Measurements from ENCODE around the gene SLC4A5.

Gene SLC4A5

DNA sequence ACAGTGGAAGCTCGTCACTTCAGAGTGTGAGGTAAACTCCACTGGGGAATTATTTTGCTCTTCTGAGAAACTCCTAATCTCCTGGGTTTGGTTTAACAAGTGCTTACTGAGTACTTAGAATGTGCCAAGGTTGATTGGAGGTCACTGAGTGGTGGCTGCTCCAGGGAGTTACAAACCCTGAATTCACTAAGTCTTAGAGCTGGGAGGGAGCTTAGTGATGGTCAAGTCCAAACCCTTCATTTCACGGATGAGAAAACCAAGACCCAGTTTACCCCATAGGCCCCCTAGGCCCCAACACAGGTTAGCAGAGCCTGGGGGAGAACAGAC lies 52.0 kb downstream of the SLC4A5 start:
- no peak overlapping the region for H2BK12ac ChIP-seq (ENCODE audit: low read length)
- H2BK5ac ChIP-seq (ENCODE audit: low read length) = no peak overlapping the region
- no peak overlapping the region for H3K27ac ChIP-seq (replicated peaks; ENCODE audit: low read length)
- H3K9ac ChIP-seq (ENCODE audit: low read depth, low read length, poor library complexity) = no peak overlapping the region
- H3K9me3 ChIP-seq (replicated peaks in 1 of 2; ENCODE audit: control insufficient read depth in 2 of 2, insufficient read depth in 1 of 2, low read depth in 1 of 2, low read length in 2 of 2) = no peaks in the 10 kb centered on the region
- no peak overlapping the region for H4K91ac ChIP-seq (ENCODE audit: low read depth, low read length, poor library complexity)
- no peaks in the 10 kb centered on the region for H3K36me3 ChIP-seq (replicated peaks in 1 of 2; ENCODE audit: control insufficient read depth in 2 of 2, insufficient read depth in 2 of 2, low read length in 2 of 2)
- H3K4me1 ChIP-seq (ENCODE audit: control insufficient read depth in 2 of 2, insufficient read depth in 1 of 2, low read depth in 1 of 2, low read length in 2 of 2) = peaks cover 0 to 14% of the 10 kb centered on the region in 2 donors
- no peak for DNase-seq (ENCODE audit: low spot score)
- H3K23ac ChIP-seq (ENCODE audit: low read depth, low read length, poor library complexity) = no peak overlapping the region
- H2BK120ac ChIP-seq (ENCODE audit: low read depth, low read length) = no peak overlapping the region
- no CpG with 5 or more reads among the region's 2 CpGs for WGBS, 2 donors (ENCODE audit: extremely low coverage in 2 of 2, insufficient read length in 2 of 2, insufficient replicate concordance in 1 of 2)
- peak overlapping the region; percentile 17 for H3K14ac ChIP-seq (ENCODE audit: low read length)
- no peak overlapping the region for H3K4ac ChIP-seq (ENCODE audit: low read length)
- no peak overlapping the region for H2BK15ac ChIP-seq (ENCODE audit: low read length)
- no peak overlapping the region for H3K4me3 ChIP-seq (ENCODE audit: low read length in 2 of 2)
- H3K79me1 ChIP-seq (ENCODE audit: low read depth, low read length) = no peaks in the 10 kb centered on the region
- no peak overlapping the region for H3K18ac ChIP-seq (ENCODE audit: low read length)
- no peak overlapping the region for H2AFZ ChIP-seq (ENCODE audit: low read length)
- peaks cover 0 to 89% (median 0%) of the 10 kb centered on the region in 3 experiments for H3K27me3 ChIP-seq (ENCODE audit: control insufficient read depth in 3 of 3, insufficient read depth in 3 of 3, low read depth in 1 of 3, low read length in 3 of 3)
- H2AK5ac ChIP-seq (ENCODE audit: low read depth, low read length) = no peak overlapping the region
- no peak overlapping the region for H3K4me2 ChIP-seq (ENCODE audit: insufficient read depth, low read length, poor library complexity, severe bottlenecking)
- no peak overlapping the region for H4K8ac ChIP-seq (ENCODE audit: low read depth, low read length)

GRCh38 chr2:74290466-74291217 lies 52.6 kb downstream of the SLC4A5 start:
- no peak overlapping the region for H3K27ac ChIP-seq (replicated peaks; ENCODE audit: low read length)
- no peak overlapping the region for H3K23ac ChIP-seq (ENCODE audit: low read depth, low read length, poor library complexity)
- no peak overlapping the region for H2AFZ ChIP-seq (ENCODE audit: low read length)
- H4K91ac ChIP-seq (ENCODE audit: low read depth, low read length, poor library complexity) = no peak overlapping the region
- H3K36me3 ChIP-seq (replicated peaks in 1 of 2; ENCODE audit: control insufficient read depth in 2 of 2, insufficient read depth in 2 of 2, low read length in 2 of 2) = no peaks in the 10 kb centered on the region
- no peak overlapping the region for H3K4me3 ChIP-seq (ENCODE audit: low read length in 2 of 2)
- no CpG with 5 or more reads among the region's 4 CpGs for WGBS, 2 donors (ENCODE audit: extremely low coverage in 2 of 2, insufficient read length in 2 of 2, insufficient replicate concordance in 1 of 2)
- no peak overlapping the region for H3K9ac ChIP-seq (ENCODE audit: low read depth, low read length, poor library complexity)
- peak overlapping the region; percentile 17 for H3K14ac ChIP-seq (ENCODE audit: low read length)
- H3K27me3 ChIP-seq (ENCODE audit: control insufficient read depth in 3 of 3, insufficient read depth in 3 of 3, low read depth in 1 of 3, low read length in 3 of 3) = peaks cover 0 to 84% (median 0%) of the 10 kb centered on the region in 3 experiments
- H3K9me3 ChIP-seq (replicated peaks in 1 of 2; ENCODE audit: control insufficient read depth in 2 of 2, insufficient read depth in 1 of 2, low read depth in 1 of 2, low read length in 2 of 2) = no peaks in the 10 kb centered on the region
- DNase-seq (ENCODE audit: low spot score) = no peak
- H2BK5ac ChIP-seq (ENCODE audit: low read length) = no peak overlapping the region
- no peak overlapping the region for H2BK15ac ChIP-seq (ENCODE audit: low read length)
- H3K4ac ChIP-seq (ENCODE audit: low read length) = no peak overlapping the region
- no peaks in the 10 kb centered on the region for H3K79me1 ChIP-seq (ENCODE audit: low read depth, low read length)
- H3K4me2 ChIP-seq (ENCODE audit: insufficient read depth, low read length, poor library complexity, severe bottlenecking) = no peak overlapping the region
- H2BK120ac ChIP-seq (ENCODE audit: low read depth, low read length) = no peak overlapping the region
- peaks cover 0 to 14% of the 10 kb centered on the region in 2 donors for H3K4me1 ChIP-seq (ENCODE audit: control insufficient read depth in 2 of 2, insufficient read depth in 1 of 2, low read depth in 1 of 2, low read length in 2 of 2)
- no peak overlapping the region for H4K8ac ChIP-seq (ENCODE audit: low read depth, low read length)
- H2AK5ac ChIP-seq (ENCODE audit: low read depth, low read length) = no peak overlapping the region
- H3K18ac ChIP-seq (ENCODE audit: low read length) = no peak overlapping the region
- no peak overlapping the region for H2BK12ac ChIP-seq (ENCODE audit: low read length)

GRCh38 chr2:74290066-74290465 lies 53.1 kb downstream of the SLC4A5 start:
- DNase-seq (ENCODE audit: low spot score) = no peak
- Histone ChIP-seq H3K9ac (ENCODE audit: low read depth, low read length, poor library complexity) (peak overlapping the region; percentile 64), H3K27ac (replicated peaks; ENCODE audit: low read length) (no peak overlapping the region), H4K91ac (ENCODE audit: low read depth, low read length, poor library complexity) (no peak overlapping the region), H4K8ac (ENCODE audit: low read depth, low read length) (no peak overlapping the region), H2AFZ (ENCODE audit: low read length) (no peak overlapping the region), H3K18ac (ENCODE audit: low read length) (peak overlapping the region; percentile 55), H3K23ac (ENCODE audit: low read depth, low read length, poor library complexity) (no peak overlapping the region), H2AK5ac (ENCODE audit: low read depth, low read length) (no peak overlapping the region), H3K14ac (ENCODE audit: low read length) (no peak overlapping the region), H3K79me1 (ENCODE audit: low read depth, low read length) (no peaks in the 10 kb centered on the region), H2BK12ac (ENCODE audit: low read length) (no peak overlapping the region), H3K4ac (ENCODE audit: low read length) (no peak overlapping the region), H3K36me3 (replicated peaks in 1 of 2; ENCODE audit: control insufficient read depth in 2 of 2, insufficient read depth in 2 of 2, low read length in 2 of 2) (no peaks in the 10 kb centered on the region), H3K4me1 (ENCODE audit: control insufficient read depth in 2 of 2, insufficient read depth in 1 of 2, low read depth in 1 of 2, low read length in 2 of 2) (peaks cover 0 to 14% of the 10 kb centered on the region in 2 donors), H2BK15ac (ENCODE audit: low read length) (no peak overlapping the region), H3K4me2 (ENCODE audit: insufficient read depth, low read length, poor library complexity, severe bottlenecking) (no peak overlapping the region), H3K27me3 (ENCODE audit: control insufficient read depth in 3 of 3, insufficient read depth in 3 of 3, low read depth in 1 of 3, low read length in 3 of 3) (peaks cover 0 to 87% (median 0%) of the 10 kb centered on the region in 3 experiments), H3K9me3 (replicated peaks in 1 of 2; ENCODE audit: control insufficient read depth in 2 of 2, insufficient read depth in 1 of 2, low read depth in 1 of 2, low read length in 2 of 2) (no peaks in the 10 kb centered on the region), H2BK5ac (ENCODE audit: low read length) (no peak overlapping the region), H2BK120ac (ENCODE audit: low read depth, low read length) (no peak overlapping the region), H3K4me3 (ENCODE audit: low read length in 2 of 2) (no peak overlapping the region)
- no CpG with 5 or more reads among the region's 3 CpGs for WGBS, 2 donors (ENCODE audit: extremely low coverage in 2 of 2, insufficient read length in 2 of 2, insufficient replicate concordance in 1 of 2)

DNA sequence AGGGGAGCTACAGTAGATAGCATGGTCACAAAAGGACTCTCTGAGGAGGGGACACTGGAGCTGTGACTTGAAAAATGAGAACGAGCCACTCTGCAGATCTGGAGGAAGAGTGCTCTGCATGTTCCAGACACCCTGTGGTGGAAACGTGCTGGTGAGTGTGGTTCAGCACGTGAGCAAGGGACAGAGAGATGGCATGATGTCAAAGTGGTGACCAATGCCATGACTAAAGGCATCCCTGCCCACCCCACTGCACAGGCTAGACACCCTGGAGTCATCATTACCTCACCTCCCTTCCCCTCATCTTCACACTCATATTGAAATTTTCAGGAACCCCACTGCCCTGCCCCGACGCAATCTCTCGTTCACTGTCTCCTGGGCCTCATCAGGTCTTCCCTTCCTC lies 56.5 kb downstream of the SLC4A5 start:
- no peak overlapping the region for H3K23ac ChIP-seq (ENCODE audit: low read depth, low read length, poor library complexity)
- no peaks in the 10 kb centered on the region for H3K79me1 ChIP-seq (ENCODE audit: low read depth, low read length)
- H2BK120ac ChIP-seq (ENCODE audit: low read depth, low read length) = no peak overlapping the region
- no peak overlapping the region for H4K8ac ChIP-seq (ENCODE audit: low read depth, low read length)
- H3K9ac ChIP-seq (ENCODE audit: low read depth, low read length, poor library complexity) = no peak overlapping the region
- H3K27ac ChIP-seq (replicated peaks; ENCODE audit: low read length) = no peak overlapping the region
- no peaks in the 10 kb centered on the region for H3K36me3 ChIP-seq (replicated peaks in 1 of 2; ENCODE audit: control insufficient read depth in 2 of 2, insufficient read depth in 2 of 2, low read length in 2 of 2)
- no peak overlapping the region for H3K18ac ChIP-seq (ENCODE audit: low read length)
- peaks cover 0 to 85% (median 0%) of the 10 kb centered on the region in 3 experiments for H3K27me3 ChIP-seq (ENCODE audit: control insufficient read depth in 3 of 3, insufficient read depth in 3 of 3, low read depth in 1 of 3, low read length in 3 of 3)
- no peak overlapping the region for H2AK5ac ChIP-seq (ENCODE audit: low read depth, low read length)
- no peaks in the 10 kb centered on the region for H3K9me3 ChIP-seq (replicated peaks in 1 of 2; ENCODE audit: control insufficient read depth in 2 of 2, insufficient read depth in 1 of 2, low read depth in 1 of 2, low read length in 2 of 2)
- DNase-seq (ENCODE audit: low spot score) = no peak
- H4K91ac ChIP-seq (ENCODE audit: low read depth, low read length, poor library complexity) = no peak overlapping the region
- WGBS, 2 donors (ENCODE audit: extremely low coverage in 2 of 2, insufficient read length in 2 of 2, insufficient replicate concordance in 1 of 2) = no CpG with 5 or more reads among the region's 6 CpGs
- H3K14ac ChIP-seq (ENCODE audit: low read length) = no peak overlapping the region
- H3K4me3 ChIP-seq (ENCODE audit: low read length in 2 of 2) = no peak overlapping the region
- no peak overlapping the region for H2BK15ac ChIP-seq (ENCODE audit: low read length)
- H2AFZ ChIP-seq (ENCODE audit: low read length) = no peak overlapping the region
- no peak overlapping the region for H2BK12ac ChIP-seq (ENCODE audit: low read length)
- no peak overlapping the region for H3K4ac ChIP-seq (ENCODE audit: low read length)
- H3K4me1 ChIP-seq (ENCODE audit: control insufficient read depth in 2 of 2, insufficient read depth in 1 of 2, low read depth in 1 of 2, low read length in 2 of 2) = peaks cover 0 to 3% of the 10 kb centered on the region in 2 donors
- no peak overlapping the region for H3K4me2 ChIP-seq (ENCODE audit: insufficient read depth, low read length, poor library complexity, severe bottlenecking)
- no peak overlapping the region for H2BK5ac ChIP-seq (ENCODE audit: low read length)
